NCI-H460 (cell line): Measurements from ENCODE around the gene RILPL1. TPM values are rescaled to one million over a fixed set of nuclear protein-coding genes. Genes with fewer than 3 reads are reported as not detected.
"Not testable (repeated sequence)": the region's sequence is repeated elsewhere in the genome, so short reads cannot be mapped to it uniquely, and the experiment has no call there.

ENCODE experiments used
- DNase-seq: peaks from one replicate; pipeline ENCODE4 v3.0.0-alpha.2; 2016; ENCODE audit warnings: low read depth; ENCODE audit errors: extremely low read depth
- total RNA-seq: library from RNA; depleted of rRNA; stranded (reverse); fragments of >200 nt; shearing (Covaris generic); gene quantifications from 2 replicates; pipeline ENCODE4 v1.2.3, GENCODE V29; 2014

RILPL1 gene
- total RNA-seq, 1 experiment from 2014 or later, result 12.5 TPM

- no peak for DNase-seq
Observed at GRCh38 chr12:123472438-123472849, 61.1 kb downstream of the RILPL1 start.

GRCh38 chr12:123471374-123472068, 62.0 kb downstream of the RILPL1 start:
- no peak for DNase-seq

- DNase-seq, result no peak
Observed at GRCh38 chr12:123469978-123470377, 63.5 kb downstream of the RILPL1 start.

GRCh38 chr12:123468786-123469185, 64.7 kb downstream of the RILPL1 start:
- DNase-seq, result no peak

GRCh38 chr12:123465084-123465483, 68.4 kb downstream of the RILPL1 start:
- DNase-seq, result no peak

- DNase-seq, result not testable (repeated sequence)
Observed at GRCh38 chr12:123463174-123463573, 70.3 kb downstream of the RILPL1 start.

- DNase-seq, result peak; percentile 50
Observed at GRCh38 chr12:123457980-123458779, 75.3 kb downstream of the RILPL1 start, which contains the start of gene SNRNP35. Gene SNRNP35, plus strand, starts transcription at chr12:123458139. Its CDS starts 7,402 bp downstream, at chr12:123465541.

GRCh38 chr12:123453165-123453564, 80.4 kb downstream of the RILPL1 start:
- DNase-seq, result no peak

GRCh38 chr12:123452276-123452550, 81.3 kb downstream of the RILPL1 start:
- DNase-seq, result not testable (repeated sequence)

GRCh38 chr12:123450636-123451035, 82.9 kb downstream of the RILPL1 start:
- no peak for DNase-seq

- DNase-seq, result no peak
Observed at GRCh38 chr12:123449856-123450255, 83.7 kb downstream of the RILPL1 start.

- DNase-seq, result no peak
Observed at GRCh38 chr12:123449249-123449733, 84.2 kb downstream of the RILPL1 start.

GRCh38 chr12:123446333-123446713, 87.2 kb downstream of the RILPL1 start:
- peak; percentile 29 for DNase-seq

- no peak for DNase-seq
Observed at GRCh38 chr12:123445388-123446332, 87.9 kb downstream of the RILPL1 start.

GRCh38 chr12:123444092-123445026, 89.2 kb downstream of the RILPL1 start:
- no peak for DNase-seq

- no peak for DNase-seq
Observed at GRCh38 chr12:123442774-123443173, 90.7 kb downstream of the RILPL1 start.

- DNase-seq, result no peak
Observed at GRCh38 chr12:123441523-123442164, 91.9 kb downstream of the RILPL1 start.

GRCh38 chr12:123436017-123436964, 97.2 kb downstream of the RILPL1 start, which contains the start of gene RILPL2:
Gene RILPL2, minus strand, starts transcription at chr12:123436684. Its CDS starts 264 bp downstream, at chr12:123436420.
- DNase-seq, result peak; percentile 63
